ENCODE measurements around the gene ZNF750.

ZNF750 gene

GRCh38 chr17:82832881-82833475, 6.8 kb downstream of the ZNF750 start:
- DNase-seq: no peak

GRCh38 chr17:82832411-82832810, 7.4 kb downstream of the ZNF750 start:
- DNase-seq: no peak

GRCh38 chr17:82831818-82832200, 8.0 kb downstream of the ZNF750 start:
- DNase-seq: no peak

- DNase-seq: no peak
Measured at GRCh38 chr17:82831041-82831817, 8.6 kb downstream of the ZNF750 start.

- DNase-seq: no peak
Measured at GRCh38 chr17:82830249-82830661, 9.6 kb downstream of the ZNF750 start.

- no peak for DNase-seq
Measured at GRCh38 chr17:82828875-82829487, 10.8 kb downstream of the ZNF750 start.

GRCh38 chr17:82826956-82827355, 12.9 kb downstream of the ZNF750 start:
- no peak for DNase-seq

GRCh38 chr17:82826211-82826610, 13.6 kb downstream of the ZNF750 start:
- DNase-seq: no peak

GRCh38 chr17:82825540-82826124, 14.2 kb downstream of the ZNF750 start:
- no peak for DNase-seq

- no peak for DNase-seq
Measured at GRCh38 chr17:82823004-82823403, 16.8 kb downstream of the ZNF750 start.

GRCh38 chr17:82822281-82822680, 17.5 kb downstream of the ZNF750 start:
- no peak for DNase-seq

- no peak for DNase-seq
Measured at GRCh38 chr17:82821554-82821953, 18.3 kb downstream of the ZNF750 start.

GRCh38 chr17:82820278-82821251, 19.3 kb downstream of the ZNF750 start:
- no peak for DNase-seq

- no peak for DNase-seq
Measured at GRCh38 chr17:82817947-82818346, 21.9 kb downstream of the ZNF750 start.

- no peak for DNase-seq
Measured at GRCh38 chr17:82816358-82816757, 23.5 kb downstream of the ZNF750 start.

- DNase-seq: no peak
Measured at GRCh38 chr17:82815790-82816305, 24.0 kb downstream of the ZNF750 start.

- no peak for DNase-seq
Measured at GRCh38 chr17:82815354-82815753, 24.5 kb downstream of the ZNF750 start.

GRCh38 chr17:82814834-82815233, 25.0 kb downstream of the ZNF750 start:
- no peak for DNase-seq

GRCh38 chr17:82813299-82814051, 26.3 kb downstream of the ZNF750 start:
- no peak for DNase-seq

- no peak for DNase-seq
Measured at GRCh38 chr17:82812601-82813000, 27.2 kb downstream of the ZNF750 start.

- no peak for DNase-seq
Measured at GRCh38 chr17:82812058-82812457, 27.8 kb downstream of the ZNF750 start.
